Spleen (tissue), 7 donors: ENCODE measurements around the gene TSPAN18.

Source experiments
- CTCF ChIP-seq, 11 experiments: fragments of 200-600 bp in 7 of 11; fragments of 450-650 bp in 4 of 11; sonication (generic) in 4 of 11; IDR thresholded peaks in 8 of 11; conservative IDR thresholded peaks in 3 of 11; 1 replicate in 7 of 11; 2 replicates in 4 of 11; pipeline versions ENCODE4 v1.4.0 to v1.8.0; 2016 to 2021; ENCODE audit warnings: antibody characterized with exemption in 11 of 11, inconsistent platforms in 4 of 11, mild to moderate bottlenecking in 1 of 11
- POLR2AphosphoS5 ChIP-seq, 3 donors: sonication (generic); formaldehyde crosslinking; IDR thresholded peaks; one replicate each; pipeline ENCODE4 v1.5.1; 2017; ENCODE audit warnings: antibody characterized with exemption in 3 of 3
- donor health status: DM: no; HTN: no; CAD: no; lungs with moderate emphysema.
- donor health status: DM: no; HTN: no; CAD: no.
- donor health status: DM: no; HTN: no; CAD: no.

GRCh38 chr11:44742508-44743246 lies 15.9 kb downstream of the TSPAN18 start:
- TF ChIP-seq CTCF (IDR thresholded peaks at IDR 0.05 in 8 of 11, conservative IDR thresholded peaks at IDR 0.05 in 3 of 11) (no peak), POLR2AphosphoS5 (IDR thresholded peaks at IDR 0.05) (no peak)
